GM12873 (cell line): ENCODE measurements around the gene TOPORS.

ENCODE experiments used
- CTCF ChIP-seq: IDR thresholded peaks from 2 replicates; pipeline ENCODE4 v1.5.1; 2012; ENCODE audit warnings: low read depth, mild to moderate bottlenecking, moderate library complexity, low read length, control low read depth; ENCODE audit not compliant: insufficient read depth; ENCODE audit errors: missing control alignments

Gene TOPORS

GRCh38 chr9:32584784-32585183 lies 32.4 kb upstream of the TOPORS start:
- TF ChIP-seq CTCF = no peak

GRCh38 chr9:32581512-32582143 lies 29.2 kb upstream of the TOPORS start:
- TF ChIP-seq CTCF = peak; percentile 64

GRCh38 chr9:32580631-32581300 lies 28.4 kb upstream of the TOPORS start:
- TF ChIP-seq CTCF = peak; percentile 3

- TF ChIP-seq CTCF = peak; percentile 90
Measured at GRCh38 chr9:32579706-32580331, 27.4 kb upstream of the TOPORS start.

GRCh38 chr9:32578976-32579375 lies 26.6 kb upstream of the TOPORS start:
- TF ChIP-seq CTCF = no peak

GRCh38 chr9:32577316-32577715 lies 24.9 kb upstream of the TOPORS start:
- no peak for TF ChIP-seq CTCF

- no peak for TF ChIP-seq CTCF
Measured at GRCh38 chr9:32574858-32575257, 22.5 kb upstream of the TOPORS start.
